SJSA1 (cell line): ENCODE results near the gene ECEL1. TPM values are rescaled to one million over a fixed set of nuclear protein-coding genes. Genes with fewer than 3 reads are reported as not detected.

Source experiments
- DNase-seq, 2 experiments: peaks; one replicate each; pipeline ENCODE4 v3.0.0-alpha.2; 2015 to 2020; ENCODE audit warnings: low spot score in 2 of 2, low read depth in 1 of 2
- H3K27ac ChIP-seq: fragments of 250-450 bp; sonication (Bioruptor Pico); 2 replicates; pipeline ENCODE4 v1.5.1; 2020; ENCODE audit warnings: mild to moderate bottlenecking, moderate library complexity
- H3K27me3 ChIP-seq: fragments of 250-450 bp; sonication (Bioruptor Pico); replicated peaks from 2 replicates; pipeline ENCODE4 v1.5.1; 2020; ENCODE audit warnings: mild to moderate bottlenecking, moderate library complexity
- H3K36me3 ChIP-seq: fragments of 250-450 bp; sonication (Bioruptor Pico); 2 replicates; pipeline ENCODE4 v1.5.1; 2020; ENCODE audit warnings: mild to moderate bottlenecking
- H3K4me1 ChIP-seq: fragments of 250-450 bp; sonication (Bioruptor Pico); replicated peaks from 2 replicates; pipeline ENCODE4 v1.6.1; 2021; ENCODE audit warnings: mild to moderate bottlenecking
- H3K4me3 ChIP-seq: fragments of 250-450 bp; sonication (Bioruptor Pico); 2 replicates; pipeline ENCODE4 v1.5.1; 2020; ENCODE audit warnings: mild to moderate bottlenecking
- H3K9me3 ChIP-seq: fragments of 250-450 bp; sonication (Bioruptor Pico); replicated peaks from 2 replicates; pipeline ENCODE4 v1.5.1; 2020; ENCODE audit warnings: mild to moderate bottlenecking
- total RNA-seq: library from RNA; depleted of rRNA; stranded (reverse); fragments of >200 nt; shearing (Covaris generic); gene quantifications from 2 replicates; pipeline ENCODE4 v1.2.3, GENCODE V29; 2014

Gene ECEL1
- total RNA-seq, 1 experiment from 2014 or later = not detected

DNA sequence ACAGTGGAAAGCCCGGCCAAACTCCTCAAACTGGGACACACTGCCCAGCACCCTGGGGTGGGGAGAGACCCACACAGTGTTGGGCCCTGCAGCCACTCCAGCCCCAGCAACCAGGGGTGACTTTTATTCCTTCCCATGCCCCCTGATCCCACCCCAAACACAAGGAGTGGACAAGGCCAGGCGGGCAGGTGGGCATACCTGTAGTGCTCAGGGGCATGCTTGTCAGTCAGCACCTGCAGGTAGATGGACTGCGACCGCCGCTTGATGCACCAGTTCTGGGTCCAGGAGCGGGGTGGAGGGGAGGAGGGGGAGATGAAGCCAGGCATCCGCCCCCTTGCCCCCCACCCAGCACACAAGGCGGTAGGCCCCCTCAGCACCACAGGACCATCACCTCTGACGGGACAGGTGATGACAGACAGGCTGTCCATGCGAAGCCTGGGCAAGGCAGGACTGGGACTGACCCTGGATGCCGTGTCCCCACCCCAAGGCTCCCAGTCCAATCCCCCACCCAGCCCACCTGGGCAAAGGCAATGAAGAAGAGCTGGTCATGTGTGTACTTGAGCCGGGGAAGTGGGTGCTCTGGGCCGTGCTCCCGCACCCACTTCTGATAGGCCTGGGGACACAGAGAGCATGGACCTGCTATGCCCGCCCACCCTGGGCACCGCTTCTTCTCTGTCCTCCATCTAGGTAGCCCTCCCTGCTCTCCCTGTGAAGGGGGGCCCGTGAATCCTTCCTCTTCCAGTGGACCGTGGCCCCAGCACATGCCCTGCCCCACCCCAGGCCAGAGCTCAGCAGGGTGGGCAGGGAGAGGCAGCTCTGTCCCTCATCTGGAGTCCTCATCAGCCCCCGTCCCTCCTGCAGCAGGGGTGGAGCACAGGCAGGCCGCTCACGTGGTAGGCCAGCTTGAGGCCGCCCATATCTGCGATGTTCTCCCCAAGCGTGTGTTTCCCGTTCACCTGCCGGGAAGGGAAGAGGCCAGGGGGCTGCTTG lies 7.1 kb downstream of the ECEL1 start:
- Histone ChIP-seq H3K4me3 (no peak overlapping the region), H3K27ac (no peak overlapping the region), H3K4me1 (no peaks in the 10 kb centered on the region), H3K9me3 (no peaks in the 10 kb centered on the region), H3K36me3 (no peaks in the 10 kb centered on the region), H3K27me3 (peaks cover 35% of the 10 kb centered on the region)
- no peak for DNase-seq

DNA sequence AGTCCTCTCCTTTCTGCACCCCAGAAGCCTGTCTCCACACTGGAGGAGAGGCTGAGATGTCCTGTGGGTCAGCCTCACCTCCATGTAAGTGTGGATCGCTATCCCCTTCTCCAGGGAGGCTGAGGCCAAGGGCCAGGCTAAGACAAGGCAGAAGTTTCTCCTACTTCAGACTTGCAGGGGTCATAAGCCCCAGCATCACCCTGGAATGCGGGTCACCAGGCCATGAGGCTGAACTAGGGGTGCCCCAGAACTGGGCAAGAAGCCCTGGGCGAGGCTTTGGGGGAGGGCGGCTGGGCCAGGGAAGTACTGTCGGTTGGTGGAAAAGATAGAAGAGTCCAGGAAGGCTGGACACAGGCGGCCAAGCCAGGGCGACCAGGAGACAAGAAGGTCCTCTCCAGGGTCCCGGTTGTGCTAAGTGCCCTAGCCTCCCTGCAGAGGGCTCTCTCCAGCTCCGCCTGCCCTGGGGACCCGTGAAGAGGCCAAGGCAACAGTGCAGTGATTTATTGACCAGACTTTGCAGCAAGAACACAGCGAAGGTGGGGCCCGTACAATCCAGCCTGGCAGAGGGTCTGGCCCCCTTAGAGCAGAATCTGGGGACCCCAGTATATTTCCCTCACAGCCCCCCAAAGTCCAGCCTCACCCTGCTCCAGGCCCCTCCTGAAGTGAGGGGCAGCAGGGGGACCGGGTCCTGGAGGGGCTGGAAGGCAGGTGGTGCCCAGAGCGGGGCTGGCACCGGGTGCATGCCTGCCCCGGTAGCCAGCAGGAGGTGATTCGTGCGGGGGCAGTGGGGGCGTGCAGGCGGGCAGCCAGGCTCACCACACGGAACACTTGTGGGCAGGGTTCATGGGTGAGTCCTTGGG lies 8.1 kb downstream of the ECEL1 start:
- Histone ChIP-seq H3K36me3 (no peaks in the 10 kb centered on the region), H3K27me3 (peaks cover 34% of the 10 kb centered on the region), H3K9me3 (no peaks in the 10 kb centered on the region), H3K4me3 (no peak overlapping the region), H3K4me1 (no peaks in the 10 kb centered on the region), H3K27ac (no peak overlapping the region)
- DNase-seq = no peak

DNA sequence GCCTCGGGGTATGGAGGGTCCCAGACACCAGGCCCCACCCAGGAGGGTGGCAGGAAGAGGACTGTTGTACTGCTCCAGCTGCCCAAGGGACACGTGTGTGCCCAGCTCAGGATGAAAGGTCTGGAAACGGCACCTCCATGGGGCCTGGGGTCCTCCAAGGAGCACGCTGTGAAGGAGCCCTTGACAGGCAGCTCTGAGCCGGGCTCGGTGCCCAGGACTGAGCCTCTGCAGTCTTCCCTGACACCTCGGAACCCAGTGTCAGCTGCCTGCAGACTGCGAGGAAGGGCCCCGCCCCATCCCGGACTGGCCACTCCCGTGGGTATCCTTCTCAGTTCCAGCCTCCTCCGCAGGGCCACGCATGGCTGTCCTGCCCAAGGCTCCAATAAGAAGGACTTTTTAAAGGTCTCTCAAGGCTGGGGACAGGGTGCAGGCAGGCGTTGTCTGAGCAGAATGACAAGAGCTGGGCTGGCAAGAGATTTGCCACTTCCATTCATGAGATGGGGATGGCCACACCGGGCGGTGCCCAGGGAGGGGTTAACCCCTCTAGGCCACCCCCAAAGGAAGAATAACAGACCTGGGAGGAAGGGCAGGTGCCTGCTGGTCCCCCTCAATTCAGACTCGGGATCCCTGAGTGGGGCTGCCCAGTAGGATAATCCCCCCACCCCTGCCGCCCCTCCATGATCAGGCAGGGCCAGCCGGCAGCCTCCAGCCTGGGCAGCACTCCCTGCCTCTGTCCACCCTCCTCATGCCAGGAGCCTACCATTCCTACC lies 8.9 kb downstream of the ECEL1 start:
- no peak for DNase-seq
- H3K4me1 ChIP-seq = no peaks in the 10 kb centered on the region
- H3K27ac ChIP-seq = no peak overlapping the region
- H3K36me3 ChIP-seq = no peaks in the 10 kb centered on the region
- H3K9me3 ChIP-seq = no peaks in the 10 kb centered on the region
- H3K4me3 ChIP-seq = no peak overlapping the region
- peaks cover 35% of the 10 kb centered on the region for H3K27me3 ChIP-seq

DNA sequence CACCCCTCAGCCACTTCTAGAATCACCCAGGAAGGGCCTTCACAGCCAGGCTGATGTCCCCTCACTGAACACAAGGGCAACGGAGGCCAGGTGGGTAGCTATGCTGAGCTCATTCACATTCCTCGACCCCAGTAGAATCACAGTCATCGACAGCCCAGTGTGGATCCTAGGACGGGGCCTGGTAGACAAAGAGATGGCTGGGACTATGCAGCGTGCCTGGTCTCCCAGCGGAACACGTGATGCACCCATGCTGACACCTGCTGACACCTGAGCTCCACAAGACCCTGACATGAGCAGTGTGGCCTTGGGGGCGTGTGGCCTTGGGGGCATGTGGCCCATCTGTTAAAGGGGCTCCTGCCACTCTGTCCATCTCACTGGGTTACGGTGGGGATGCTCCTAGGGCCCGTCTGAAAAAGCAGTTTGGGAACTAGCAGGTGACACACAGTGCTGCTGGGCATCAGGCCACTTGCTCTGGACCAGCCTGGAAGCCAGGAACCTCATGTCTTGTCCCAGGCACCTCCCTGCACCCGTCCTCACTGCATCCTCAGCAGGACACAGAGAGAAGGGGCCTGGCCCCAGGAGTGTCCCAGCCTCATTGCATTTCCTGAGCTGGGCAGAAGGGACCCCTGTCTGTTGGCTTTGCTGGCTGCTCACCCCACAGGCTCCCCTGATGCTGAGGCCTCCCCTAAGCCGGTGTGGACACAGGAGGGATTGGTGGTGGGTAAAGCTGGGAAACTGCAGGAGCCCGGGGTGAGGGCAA lies 9.7 kb downstream of the ECEL1 start:
- Histone ChIP-seq H3K27ac (no peak overlapping the region), H3K27me3 (peaks cover 42% of the 10 kb centered on the region), H3K36me3 (no peaks in the 10 kb centered on the region), H3K4me1 (no peaks in the 10 kb centered on the region), H3K9me3 (no peaks in the 10 kb centered on the region), H3K4me3 (no peak overlapping the region)
- no peak for DNase-seq

DNA sequence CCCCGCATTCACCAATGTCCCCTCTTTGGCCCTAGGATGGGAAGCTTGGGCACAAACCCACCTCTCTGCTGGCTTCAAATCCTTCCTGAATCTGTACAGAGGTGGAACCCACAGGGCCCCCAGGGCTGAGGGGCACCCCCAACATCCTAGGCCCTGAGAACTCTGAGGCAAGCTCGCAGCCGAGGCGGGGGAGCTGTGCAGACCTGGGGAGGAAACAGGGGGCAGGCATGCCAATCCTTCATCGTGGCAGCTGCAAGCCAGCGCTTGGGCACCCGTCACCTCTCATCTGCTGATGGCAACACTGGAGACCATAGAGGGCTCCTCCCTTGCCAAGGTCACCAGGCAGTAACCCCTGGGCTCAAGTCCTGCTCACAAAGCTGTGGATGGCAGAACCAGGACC lies 10.8 kb downstream of the ECEL1 start:
- no peak for DNase-seq
- H3K4me1 ChIP-seq = no peaks in the 10 kb centered on the region
- no peaks in the 10 kb centered on the region for H3K36me3 ChIP-seq
- H3K27me3 ChIP-seq = peaks cover 42% of the 10 kb centered on the region
- no peak overlapping the region for H3K27ac ChIP-seq
- no peak overlapping the region for H3K4me3 ChIP-seq
- H3K9me3 ChIP-seq = no peaks in the 10 kb centered on the region

DNA sequence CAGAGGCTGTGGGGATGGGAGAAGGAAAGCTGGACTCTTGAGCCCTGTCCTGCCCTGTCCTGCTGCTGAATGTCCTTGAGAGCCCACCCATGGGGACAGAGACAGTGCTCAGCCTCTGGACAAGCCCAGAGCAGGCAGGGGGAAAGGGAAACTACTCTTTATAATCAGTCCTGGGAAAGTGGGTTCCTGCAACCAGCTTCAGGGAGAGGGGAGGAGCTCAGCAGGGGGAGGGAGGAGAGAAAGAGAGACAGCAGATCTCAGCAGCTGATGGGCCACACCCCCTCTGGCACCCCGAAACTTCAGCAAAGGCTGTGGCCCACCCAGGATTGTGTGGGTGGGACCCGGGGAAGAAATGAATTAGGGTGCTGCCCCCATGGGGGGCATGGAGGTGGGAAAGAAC lies 11.6 kb downstream of the ECEL1 start:
- no peak overlapping the region for H3K27ac ChIP-seq
- H3K4me3 ChIP-seq = no peak overlapping the region
- no peaks in the 10 kb centered on the region for H3K9me3 ChIP-seq
- no peak for DNase-seq
- no peaks in the 10 kb centered on the region for H3K4me1 ChIP-seq
- H3K27me3 ChIP-seq = peaks cover 41% of the 10 kb centered on the region
- no peaks in the 10 kb centered on the region for H3K36me3 ChIP-seq

DNA sequence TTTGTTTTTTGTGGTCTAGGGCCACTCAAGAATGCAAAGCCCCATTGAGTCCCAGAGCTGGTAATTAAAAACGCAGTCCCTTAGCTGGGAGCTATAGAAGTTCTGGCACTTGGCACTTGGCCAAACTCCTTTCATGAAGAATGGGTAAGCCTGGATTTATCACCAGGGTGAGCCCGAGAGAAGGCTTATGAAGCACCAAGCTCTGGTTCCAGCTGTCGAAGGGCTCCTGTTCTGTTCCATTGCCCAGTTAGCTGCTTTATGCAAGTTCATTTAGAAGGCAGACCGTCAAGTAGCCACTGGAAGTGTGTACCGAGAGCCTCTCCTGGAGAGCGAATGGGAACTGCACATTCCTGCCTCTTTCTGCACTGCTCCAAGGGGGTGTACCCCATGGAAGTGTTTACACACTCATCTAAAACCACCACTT lies 14.2 kb downstream of the ECEL1 start:
- no peak for DNase-seq
- peaks cover 37% of the 10 kb centered on the region for H3K27me3 ChIP-seq
- no peaks in the 10 kb centered on the region for H3K9me3 ChIP-seq
- no peaks in the 10 kb centered on the region for H3K36me3 ChIP-seq
- H3K4me3 ChIP-seq = no peak overlapping the region
- no peaks in the 10 kb centered on the region for H3K4me1 ChIP-seq
- H3K27ac ChIP-seq = no peak overlapping the region

DNA sequence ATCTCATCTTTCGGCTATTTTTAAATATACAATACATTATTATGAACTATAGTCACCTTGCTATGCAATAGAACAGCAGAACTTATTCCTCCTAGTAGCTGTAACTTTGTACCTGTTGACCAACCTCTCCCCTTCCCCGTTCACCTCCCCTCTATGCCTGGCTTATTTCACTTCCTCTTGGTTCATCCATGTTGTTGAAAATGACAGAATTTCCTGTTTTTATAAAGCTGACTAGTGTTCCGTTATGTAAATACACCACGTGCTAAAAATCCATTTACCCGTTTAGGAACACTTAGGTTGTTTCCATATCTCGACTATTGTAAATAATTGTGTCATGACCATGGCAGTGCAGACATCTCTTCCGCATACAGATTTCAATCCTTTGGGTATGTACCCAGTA lies 21.4 kb downstream of the ECEL1 start:
- no peaks in the 10 kb centered on the region for H3K4me1 ChIP-seq
- H3K27me3 ChIP-seq = peaks cover 12% of the 10 kb centered on the region
- H3K36me3 ChIP-seq = no peaks in the 10 kb centered on the region
- no peak overlapping the region for H3K4me3 ChIP-seq
- no peak for DNase-seq
- no peak overlapping the region for H3K27ac ChIP-seq
- H3K9me3 ChIP-seq = no peaks in the 10 kb centered on the region

DNA sequence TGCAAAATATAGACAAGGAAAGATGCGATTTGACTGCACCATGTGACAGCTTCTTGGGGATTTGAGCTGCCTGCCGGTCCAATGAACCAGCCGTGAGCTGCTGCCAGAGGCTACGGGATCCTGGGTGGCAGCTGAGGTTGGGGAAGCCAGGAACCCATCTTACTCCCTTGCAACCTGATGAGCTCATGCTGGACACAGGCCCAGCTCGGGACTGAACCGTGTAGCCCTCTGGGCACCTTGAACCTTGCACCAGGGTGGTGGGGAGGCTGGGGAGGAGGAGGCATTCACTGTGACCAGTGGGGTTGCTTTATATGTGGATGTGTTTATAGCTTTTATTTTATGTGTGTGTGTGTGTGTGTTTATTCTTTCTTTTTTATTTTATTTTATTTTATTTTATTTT lies 22.6 kb downstream of the ECEL1 start:
- Histone ChIP-seq H3K4me3 (no peak overlapping the region), H3K9me3 (no peaks in the 10 kb centered on the region), H3K27ac (no peak overlapping the region), H3K4me1 (no peaks in the 10 kb centered on the region), H3K36me3 (no peaks in the 10 kb centered on the region), H3K27me3 (peaks cover 12% of the 10 kb centered on the region)
- DNase-seq = no peak

DNA sequence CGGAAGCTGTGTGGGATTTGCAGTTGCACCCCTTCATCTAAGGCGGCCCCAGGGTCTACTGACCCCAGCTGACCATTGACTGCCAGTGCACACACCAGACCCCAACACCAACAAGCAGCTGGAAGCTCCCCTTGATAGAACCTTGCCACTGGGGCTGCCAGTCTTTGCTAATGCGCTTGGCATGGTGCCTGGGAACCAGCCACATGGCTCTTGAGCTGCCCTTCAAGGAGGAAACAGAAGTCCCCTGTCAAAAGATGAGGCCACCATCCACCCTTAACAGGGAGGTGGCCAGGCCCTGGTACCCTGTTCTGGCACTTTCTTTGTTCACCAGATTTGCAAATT lies 23.1 kb downstream of the ECEL1 start:
- Histone ChIP-seq H3K4me3 (no peak overlapping the region), H3K36me3 (no peaks in the 10 kb centered on the region), H3K27me3 (peaks cover 12% of the 10 kb centered on the region), H3K4me1 (no peaks in the 10 kb centered on the region), H3K27ac (no peak overlapping the region), H3K9me3 (no peaks in the 10 kb centered on the region)
- no peak for DNase-seq

DNA sequence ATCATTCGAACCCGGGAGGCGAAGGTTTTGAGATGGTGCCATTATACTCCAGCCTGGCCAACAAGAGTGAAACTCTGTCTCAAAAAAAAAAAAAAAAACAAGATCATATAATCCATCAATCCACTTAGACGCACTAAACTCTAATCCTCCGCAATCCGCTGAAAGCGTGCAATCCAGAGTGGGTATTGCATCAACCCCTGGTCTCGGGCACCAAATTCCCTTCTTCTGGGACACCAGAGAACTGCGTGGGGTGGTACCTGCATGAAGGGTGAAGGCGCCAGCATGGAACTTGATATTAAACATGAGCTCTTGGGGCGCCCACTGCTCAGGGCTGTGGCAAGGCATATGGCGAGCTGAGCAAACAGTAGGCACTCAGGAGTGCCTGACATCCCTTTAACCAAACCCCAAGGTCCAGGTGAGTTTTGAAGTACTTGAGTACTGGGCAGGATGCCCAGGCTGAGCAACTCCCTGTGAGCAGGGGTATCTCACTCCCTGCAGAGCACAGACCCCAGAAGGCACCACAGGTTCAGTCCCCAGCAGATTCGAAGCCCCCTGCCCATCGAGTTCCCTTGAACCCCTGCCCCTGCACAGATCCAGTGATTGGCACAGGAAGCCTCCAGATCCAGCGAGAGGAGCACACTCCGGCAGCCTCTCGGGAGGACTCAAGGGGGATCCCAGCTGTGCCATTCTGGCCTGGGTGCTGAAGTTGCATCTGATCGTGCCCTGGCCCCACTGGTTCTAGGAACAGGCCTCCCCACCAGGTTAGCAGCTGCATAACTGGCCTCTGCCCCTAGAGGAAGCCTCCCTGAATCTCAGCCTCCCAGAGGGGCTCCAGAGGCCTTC lies 23.7 kb downstream of the ECEL1 start:
- Histone ChIP-seq H3K36me3 (no peaks in the 10 kb centered on the region), H3K9me3 (no peaks in the 10 kb centered on the region), H3K4me3 (no peak overlapping the region), H3K27me3 (peaks cover 12% of the 10 kb centered on the region), H3K4me1 (no peaks in the 10 kb centered on the region), H3K27ac (no peak overlapping the region)
- DNase-seq = no peak

DNA sequence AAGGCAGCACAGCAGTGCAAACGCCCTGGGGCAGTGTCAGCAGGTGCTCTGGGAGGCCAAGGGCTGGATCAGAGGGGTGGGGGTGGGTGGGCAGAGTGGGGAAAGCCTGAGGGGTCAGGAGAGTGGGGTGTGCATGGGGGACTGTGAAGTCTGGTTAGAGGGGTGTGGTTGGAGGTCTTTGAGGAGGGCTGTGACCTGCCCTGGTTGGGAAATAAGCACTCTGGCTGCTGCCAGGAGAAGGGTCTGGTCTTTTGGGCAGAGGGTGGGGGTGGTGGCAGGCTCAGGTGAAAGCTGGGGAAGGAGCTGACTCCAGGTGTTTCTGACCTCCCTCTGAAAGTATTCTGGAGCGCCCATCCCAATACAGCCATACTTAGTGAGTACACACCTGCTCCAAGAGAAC lies 27.5 kb downstream of the ECEL1 start:
- Histone ChIP-seq H3K36me3 (no peaks in the 10 kb centered on the region), H3K27ac (no peak overlapping the region), H3K4me3 (no peak overlapping the region), H3K27me3 (peaks cover 14% of the 10 kb centered on the region), H3K4me1 (no peaks in the 10 kb centered on the region), H3K9me3 (no peaks in the 10 kb centered on the region)
- no peak for DNase-seq
